GM23338 (cell line): ENCODE measurements around the gene WDR47. TPM values are rescaled to one million over a fixed set of nuclear protein-coding genes. Genes with fewer than 3 reads are reported as not detected.

ENCODE experiments used
- CREB1 ChIP-seq: fragments of 250-450 bp; sonication (Bioruptor Pico); IDR thresholded peaks from 2 replicates; pipeline ENCODE4 v1.5.0; 2020; ENCODE audit warnings: low read depth, mild to moderate bottlenecking, moderate library complexity
- EZH2 ChIP-seq: fragments of 200-600 bp; sonication (generic); IDR thresholded peaks from one replicate; pipeline ENCODE4 v1.8.0; 2017; ENCODE audit warnings: antibody characterized with exemption, mild to moderate bottlenecking, low read depth; ENCODE audit not compliant: unreplicated experiment
- EZH2phosphoT487 ChIP-seq: fragments of 200-600 bp; sonication (generic); IDR thresholded peaks from one replicate; pipeline ENCODE4 v1.8.1; 2018; ENCODE audit warnings: antibody characterized with exemption; ENCODE audit not compliant: unreplicated experiment
- NANOG ChIP-seq: IDR thresholded peaks from 2 replicates; pipeline ENCODE4 v1.6.1; 2016; ENCODE audit warnings: antibody characterized with exemption, borderline replicate concordance
- STAT1 ChIP-seq: IDR thresholded peaks from one replicate; pipeline ENCODE4 v1.6.1; 2016; ENCODE audit warnings: antibody characterized with exemption; ENCODE audit not compliant: unreplicated experiment
- ZNF114 ChIP-seq: fragments of 250-450 bp; sonication (Bioruptor Pico); IDR thresholded peaks from 2 replicates; pipeline ENCODE4 v1.5.0; 2020; ENCODE audit warnings: mild to moderate bottlenecking, moderate library complexity
- ZNF331 ChIP-seq: fragments of 250-450 bp; sonication (Bioruptor Pico); IDR thresholded peaks from 2 replicates; pipeline ENCODE4 v1.5.0; 2020; ENCODE audit warnings: low read depth, mild to moderate bottlenecking, moderate library complexity
- polyA plus RNA-seq: library from polyadenylated mRNA; unstranded; fragments of >200 nt; fragmentation: Nextera tagmentation; extraction: Ambion mirVana; gene quantifications from 2 replicates; pipeline ENCODE4 v1.2.1, GENCODE V29; 2016
- total RNA-seq: library from RNA; depleted of rRNA; stranded (reverse); fragments of >200 nt; shearing (Covaris generic); gene quantifications from 2 replicates; pipeline ENCODE4 v1.2.3, GENCODE V29; 2014
- TF ChIP-seq, protein P1 (sequence below): fragments of 250-450 bp; sonication (Bioruptor Pico); IDR thresholded peaks from 2 replicates; pipeline ENCODE4 v1.5.0; 2020; ENCODE audit warnings: mild to moderate bottlenecking, moderate library complexity
- TF ChIP-seq, protein P2 (sequence below): IDR thresholded peaks from one replicate; pipeline ENCODE4 v1.6.1; 2018; ENCODE audit warnings: antibody characterized with exemption; ENCODE audit not compliant: unreplicated experiment
- TF ChIP-seq, protein P3 (sequence below): IDR thresholded peaks from 2 replicates; pipeline ENCODE4 v1.6.1; 2016; ENCODE audit warnings: antibody characterized with exemption

The WDR47 gene
- total and polyA plus RNA-seq, 2 experiments from 2014 or later, result 3.9 to 5.2 TPM

DNA sequence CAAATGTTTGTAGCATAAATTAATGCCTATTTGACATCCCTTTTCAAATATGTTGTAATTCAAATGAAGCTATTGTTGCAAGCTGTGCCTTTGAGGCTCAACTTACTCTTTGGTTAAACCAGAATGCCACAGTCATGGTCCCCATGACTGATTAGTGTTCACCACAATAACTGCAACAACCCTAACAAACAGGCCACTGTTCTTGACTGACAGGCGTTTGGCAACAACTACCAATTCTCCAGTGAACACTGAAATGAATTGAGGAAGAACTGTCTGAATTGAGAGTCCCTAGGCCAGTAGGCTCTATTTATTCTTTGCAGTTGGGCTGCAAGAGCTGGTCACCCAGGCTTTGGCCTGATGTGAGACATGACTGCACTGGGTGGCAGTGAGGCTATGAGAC, 42.0 kb upstream of the WDR47 start (continued):
- TF ChIP-seq, protein P1, sequence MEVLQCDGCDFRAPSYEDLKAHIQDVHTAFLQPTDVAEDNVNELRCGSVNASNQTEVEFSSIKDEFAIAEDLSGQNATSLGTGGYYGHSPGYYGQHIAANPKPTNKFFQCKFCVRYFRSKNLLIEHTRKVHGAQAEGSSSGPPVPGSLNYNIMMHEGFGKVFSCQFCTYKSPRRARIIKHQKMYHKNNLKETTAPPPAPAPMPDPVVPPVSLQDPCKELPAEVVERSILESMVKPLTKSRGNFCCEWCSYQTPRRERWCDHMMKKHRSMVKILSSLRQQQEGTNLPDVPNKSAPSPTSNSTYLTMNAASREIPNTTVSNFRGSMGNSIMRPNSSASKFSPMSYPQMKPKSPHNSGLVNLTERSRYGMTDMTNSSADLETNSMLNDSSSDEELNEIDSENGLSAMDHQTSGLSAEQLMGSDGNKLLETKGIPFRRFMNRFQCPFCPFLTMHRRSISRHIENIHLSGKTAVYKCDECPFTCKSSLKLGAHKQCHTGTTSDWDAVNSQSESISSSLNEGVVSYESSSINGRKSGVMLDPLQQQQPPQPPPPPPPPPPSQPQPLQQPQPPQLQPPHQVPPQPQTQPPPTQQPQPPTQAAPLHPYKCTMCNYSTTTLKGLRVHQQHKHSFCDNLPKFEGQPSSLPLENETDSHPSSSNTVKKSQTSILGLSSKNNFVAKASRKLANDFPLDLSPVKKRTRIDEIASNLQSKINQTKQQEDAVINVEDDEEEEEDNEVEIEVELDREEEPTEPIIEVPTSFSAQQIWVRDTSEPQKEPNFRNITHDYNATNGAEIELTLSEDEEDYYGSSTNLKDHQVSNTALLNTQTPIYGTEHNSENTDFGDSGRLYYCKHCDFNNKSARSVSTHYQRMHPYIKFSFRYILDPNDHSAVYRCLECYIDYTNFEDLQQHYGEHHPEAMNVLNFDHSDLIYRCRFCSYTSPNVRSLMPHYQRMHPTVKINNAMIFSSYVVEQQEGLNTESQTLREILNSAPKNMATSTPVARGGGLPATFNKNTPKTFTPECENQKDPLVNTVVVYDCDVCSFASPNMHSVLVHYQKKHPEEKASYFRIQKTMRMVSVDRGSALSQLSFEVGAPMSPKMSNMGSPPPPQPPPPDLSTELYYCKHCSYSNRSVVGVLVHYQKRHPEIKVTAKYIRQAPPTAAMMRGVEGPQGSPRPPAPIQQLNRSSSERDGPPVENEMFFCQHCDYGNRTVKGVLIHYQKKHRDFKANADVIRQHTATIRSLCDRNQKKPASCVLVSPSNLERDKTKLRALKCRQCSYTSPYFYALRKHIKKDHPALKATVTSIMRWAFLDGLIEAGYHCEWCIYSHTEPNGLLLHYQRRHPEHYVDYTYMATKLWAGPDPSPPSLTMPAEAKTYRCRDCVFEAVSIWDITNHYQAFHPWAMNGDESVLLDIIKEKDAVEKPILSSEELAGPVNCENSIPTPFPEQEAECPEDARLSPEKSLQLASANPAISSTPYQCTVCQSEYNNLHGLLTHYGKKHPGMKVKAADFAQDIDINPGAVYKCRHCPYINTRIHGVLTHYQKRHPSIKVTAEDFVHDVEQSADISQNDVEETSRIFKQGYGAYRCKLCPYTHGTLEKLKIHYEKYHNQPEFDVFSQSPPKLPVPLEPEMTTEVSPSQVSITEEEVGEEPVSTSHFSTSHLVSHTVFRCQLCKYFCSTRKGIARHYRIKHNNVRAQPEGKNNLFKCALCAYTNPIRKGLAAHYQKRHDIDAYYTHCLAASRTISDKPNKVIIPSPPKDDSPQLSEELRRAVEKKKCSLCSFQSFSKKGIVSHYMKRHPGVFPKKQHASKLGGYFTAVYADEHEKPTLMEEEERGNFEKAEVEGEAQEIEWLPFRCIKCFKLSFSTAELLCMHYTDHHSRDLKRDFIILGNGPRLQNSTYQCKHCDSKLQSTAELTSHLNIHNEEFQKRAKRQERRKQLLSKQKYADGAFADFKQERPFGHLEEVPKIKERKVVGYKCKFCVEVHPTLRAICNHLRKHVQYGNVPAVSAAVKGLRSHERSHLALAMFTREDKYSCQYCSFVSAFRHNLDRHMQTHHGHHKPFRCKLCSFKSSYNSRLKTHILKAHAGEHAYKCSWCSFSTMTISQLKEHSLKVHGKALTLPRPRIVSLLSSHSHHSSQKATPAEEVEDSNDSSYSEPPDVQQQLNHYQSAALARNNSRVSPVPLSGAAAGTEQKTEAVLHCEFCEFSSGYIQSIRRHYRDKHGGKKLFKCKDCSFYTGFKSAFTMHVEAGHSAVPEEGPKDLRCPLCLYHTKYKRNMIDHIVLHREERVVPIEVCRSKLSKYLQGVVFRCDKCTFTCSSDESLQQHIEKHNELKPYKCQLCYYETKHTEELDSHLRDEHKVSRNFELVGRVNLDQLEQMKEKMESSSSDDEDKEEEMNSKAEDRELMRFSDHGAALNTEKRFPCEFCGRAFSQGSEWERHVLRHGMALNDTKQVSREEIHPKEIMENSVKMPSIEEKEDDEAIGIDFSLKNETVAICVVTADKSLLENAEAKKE (CRISPR knock-in tag), result no peak
- TF ChIP-seq EZH2 (no peak), STAT1 (no peak), EZH2phosphoT487 (no peak), NANOG (no peak), CREB1 (CRISPR knock-in tag) (no peak), ZNF114 (CRISPR knock-in tag) (no peak), ZNF331 (CRISPR knock-in tag) (no peak)
- TF ChIP-seq, protein P2, sequence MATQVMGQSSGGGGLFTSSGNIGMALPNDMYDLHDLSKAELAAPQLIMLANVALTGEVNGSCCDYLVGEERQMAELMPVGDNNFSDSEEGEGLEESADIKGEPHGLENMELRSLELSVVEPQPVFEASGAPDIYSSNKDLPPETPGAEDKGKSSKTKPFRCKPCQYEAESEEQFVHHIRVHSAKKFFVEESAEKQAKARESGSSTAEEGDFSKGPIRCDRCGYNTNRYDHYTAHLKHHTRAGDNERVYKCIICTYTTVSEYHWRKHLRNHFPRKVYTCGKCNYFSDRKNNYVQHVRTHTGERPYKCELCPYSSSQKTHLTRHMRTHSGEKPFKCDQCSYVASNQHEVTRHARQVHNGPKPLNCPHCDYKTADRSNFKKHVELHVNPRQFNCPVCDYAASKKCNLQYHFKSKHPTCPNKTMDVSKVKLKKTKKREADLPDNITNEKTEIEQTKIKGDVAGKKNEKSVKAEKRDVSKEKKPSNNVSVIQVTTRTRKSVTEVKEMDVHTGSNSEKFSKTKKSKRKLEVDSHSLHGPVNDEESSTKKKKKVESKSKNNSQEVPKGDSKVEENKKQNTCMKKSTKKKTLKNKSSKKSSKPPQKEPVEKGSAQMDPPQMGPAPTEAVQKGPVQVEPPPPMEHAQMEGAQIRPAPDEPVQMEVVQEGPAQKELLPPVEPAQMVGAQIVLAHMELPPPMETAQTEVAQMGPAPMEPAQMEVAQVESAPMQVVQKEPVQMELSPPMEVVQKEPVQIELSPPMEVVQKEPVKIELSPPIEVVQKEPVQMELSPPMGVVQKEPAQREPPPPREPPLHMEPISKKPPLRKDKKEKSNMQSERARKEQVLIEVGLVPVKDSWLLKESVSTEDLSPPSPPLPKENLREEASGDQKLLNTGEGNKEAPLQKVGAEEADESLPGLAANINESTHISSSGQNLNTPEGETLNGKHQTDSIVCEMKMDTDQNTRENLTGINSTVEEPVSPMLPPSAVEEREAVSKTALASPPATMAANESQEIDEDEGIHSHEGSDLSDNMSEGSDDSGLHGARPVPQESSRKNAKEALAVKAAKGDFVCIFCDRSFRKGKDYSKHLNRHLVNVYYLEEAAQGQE, result no peak
- TF ChIP-seq, protein P3, sequence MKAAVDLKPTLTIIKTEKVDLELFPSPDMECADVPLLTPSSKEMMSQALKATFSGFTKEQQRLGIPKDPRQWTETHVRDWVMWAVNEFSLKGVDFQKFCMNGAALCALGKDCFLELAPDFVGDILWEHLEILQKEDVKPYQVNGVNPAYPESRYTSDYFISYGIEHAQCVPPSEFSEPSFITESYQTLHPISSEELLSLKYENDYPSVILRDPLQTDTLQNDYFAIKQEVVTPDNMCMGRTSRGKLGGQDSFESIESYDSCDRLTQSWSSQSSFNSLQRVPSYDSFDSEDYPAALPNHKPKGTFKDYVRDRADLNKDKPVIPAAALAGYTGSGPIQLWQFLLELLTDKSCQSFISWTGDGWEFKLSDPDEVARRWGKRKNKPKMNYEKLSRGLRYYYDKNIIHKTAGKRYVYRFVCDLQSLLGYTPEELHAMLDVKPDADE, result no peak
